UCSD-AML1 (cell line): ENCODE data around the gene TFAP2C.

Experiments
- DNase-seq: peaks from one replicate; lab custom pipeline; 2025; ENCODE audit not compliant: unreplicated experiment; lab: John Stamatoyannopoulos, UW

The TFAP2C gene

DNA sequence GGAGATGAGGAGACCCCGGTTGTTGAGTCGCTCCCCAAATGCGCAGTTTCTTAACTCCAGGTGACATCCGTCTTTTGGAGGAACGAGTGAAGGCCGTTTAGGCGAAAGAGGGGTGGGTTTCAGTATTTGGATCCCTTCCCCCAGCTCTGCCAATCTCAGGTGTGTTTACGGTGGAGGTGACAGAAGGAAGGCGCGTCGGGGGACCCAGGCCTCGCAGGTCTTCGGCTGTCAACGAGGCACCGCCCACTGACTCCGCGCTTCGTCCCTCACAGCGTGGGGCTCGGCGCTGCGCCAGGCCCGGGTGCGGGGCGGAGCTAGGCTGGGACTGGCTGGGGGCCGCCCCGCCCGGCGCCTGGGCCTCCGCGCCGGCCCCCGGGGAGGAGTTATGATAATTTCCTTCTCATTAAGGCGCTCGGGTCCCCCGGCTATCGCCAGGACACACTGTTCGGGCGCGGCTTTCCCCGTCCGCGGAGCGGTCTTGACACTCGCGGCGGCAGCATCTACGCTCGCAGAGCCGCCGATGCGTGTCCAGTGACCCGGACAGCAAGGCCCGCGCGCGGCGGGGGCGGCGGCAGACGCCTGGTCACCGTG is at the start of gene TFAP2C:
Gene TFAP2C (plus strand): TSS at position 434 of the 591 bp plus-strand sequence. CDS start 239 bp downstream, outside the sequence.
- no peak for DNase-seq

DNA sequence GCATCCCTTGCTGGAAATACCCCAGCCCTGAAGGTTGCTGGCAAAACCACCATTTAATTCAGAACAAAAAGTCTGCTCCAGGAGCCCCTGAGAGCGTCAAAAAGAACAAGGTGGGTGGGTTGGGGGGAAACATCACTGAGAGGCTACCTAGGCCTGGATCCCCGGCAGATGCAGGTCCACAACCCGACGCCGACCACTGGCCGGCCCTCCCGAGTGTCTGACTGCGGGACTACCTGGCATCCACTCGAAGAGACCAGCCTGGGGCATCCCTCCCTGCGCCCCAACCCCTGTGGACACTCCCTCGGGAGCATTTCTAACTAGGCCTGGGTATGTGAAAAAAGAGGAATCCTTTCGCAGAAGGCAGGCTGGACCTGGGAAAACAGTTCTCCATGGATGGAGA is 48.9 kb upstream of the TFAP2C start:
- DNase-seq: no peak

DNA sequence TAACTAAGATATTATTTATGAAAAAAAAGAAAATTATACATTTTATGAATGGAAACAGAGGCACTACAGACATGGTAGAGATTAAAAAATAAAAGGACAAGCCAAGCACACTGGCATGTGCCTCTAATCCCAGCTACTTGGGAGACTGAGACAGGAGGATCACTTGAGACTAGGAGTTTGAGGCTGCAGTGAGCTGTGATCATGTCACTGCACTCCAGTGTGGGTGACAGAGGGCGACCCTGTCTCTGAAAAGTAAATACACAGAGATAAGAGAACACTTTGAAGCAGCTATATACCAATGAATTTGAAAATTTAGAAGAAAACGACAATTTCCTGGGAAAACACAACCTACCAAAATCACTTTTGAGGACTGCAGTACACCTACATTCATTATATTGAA is 47.4 kb upstream of the TFAP2C start:
- no peak for DNase-seq

DNA sequence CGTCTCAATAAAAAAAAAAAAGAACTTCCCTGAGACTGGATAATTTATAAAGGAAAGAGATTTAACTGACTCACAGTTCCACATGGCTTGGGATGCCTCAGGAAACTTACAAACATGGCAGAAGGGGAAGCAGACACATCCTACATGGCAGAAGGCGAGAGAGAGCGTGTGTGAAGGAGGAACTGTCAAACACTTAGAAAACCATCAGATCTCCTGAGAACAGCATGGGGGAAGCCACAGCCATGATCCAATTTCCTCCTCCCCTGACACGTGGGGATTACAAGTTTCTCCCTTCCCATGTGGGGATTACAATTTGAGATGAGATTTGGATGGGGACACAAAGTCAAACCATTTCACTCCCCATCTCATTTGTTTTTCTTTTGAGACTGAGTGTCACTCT is 46.6 kb upstream of the TFAP2C start:
- DNase-seq: no peak

DNA sequence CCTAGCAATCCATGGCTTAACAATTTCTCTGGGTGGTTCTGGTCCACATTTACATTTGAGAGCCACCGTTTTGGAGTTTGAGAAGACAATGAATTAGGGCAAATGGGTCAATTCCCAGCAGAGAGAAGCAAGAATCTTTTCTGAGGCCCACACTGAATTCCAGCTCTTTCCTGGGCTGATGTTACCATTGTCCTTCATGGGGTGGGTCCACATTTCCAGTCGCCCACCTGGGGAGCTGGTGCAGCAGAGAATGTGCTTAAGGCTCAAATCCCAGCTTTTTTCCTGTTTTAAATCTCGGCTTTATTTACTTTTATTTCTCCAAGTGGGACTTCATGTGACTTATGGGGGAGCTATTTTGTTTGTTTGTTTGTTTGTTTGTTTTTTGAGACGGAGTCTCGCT is 44.2 kb upstream of the TFAP2C start:
- DNase-seq: no peak

DNA sequence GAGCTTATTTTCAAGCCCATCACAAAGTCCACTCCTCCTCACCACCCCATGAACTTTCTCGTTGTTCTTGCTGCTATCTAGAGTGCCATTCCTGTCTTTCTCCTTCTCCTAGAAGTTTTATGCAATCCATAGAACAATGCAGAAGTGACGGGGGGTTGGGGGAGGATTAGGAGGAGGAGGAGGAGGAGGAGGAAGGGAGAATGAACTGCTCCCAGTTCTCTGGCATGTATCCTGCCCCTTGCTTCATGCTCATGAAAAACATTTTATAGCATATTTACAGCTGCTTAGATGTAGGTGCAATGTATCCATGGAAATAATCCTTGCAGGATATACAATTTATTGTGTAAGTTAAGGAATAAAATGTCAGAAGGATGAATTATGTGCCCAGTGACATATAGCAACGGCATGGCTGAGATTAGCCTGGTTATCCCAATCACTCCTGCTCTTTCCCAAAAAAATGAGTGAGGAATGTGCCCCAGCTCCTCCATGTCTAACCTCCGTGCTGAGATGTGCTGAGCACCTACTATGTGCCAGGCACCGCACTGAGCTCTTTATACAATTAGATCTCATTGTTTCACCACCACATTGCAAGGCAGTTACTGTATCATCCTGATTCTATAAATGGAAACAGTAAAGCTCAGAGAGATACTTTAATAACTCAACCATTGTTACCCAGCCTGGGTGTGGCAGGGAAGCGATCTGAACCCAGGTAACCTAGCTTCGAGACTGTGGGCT is 41.6 kb upstream of the TFAP2C start:
- DNase-seq: no peak

DNA sequence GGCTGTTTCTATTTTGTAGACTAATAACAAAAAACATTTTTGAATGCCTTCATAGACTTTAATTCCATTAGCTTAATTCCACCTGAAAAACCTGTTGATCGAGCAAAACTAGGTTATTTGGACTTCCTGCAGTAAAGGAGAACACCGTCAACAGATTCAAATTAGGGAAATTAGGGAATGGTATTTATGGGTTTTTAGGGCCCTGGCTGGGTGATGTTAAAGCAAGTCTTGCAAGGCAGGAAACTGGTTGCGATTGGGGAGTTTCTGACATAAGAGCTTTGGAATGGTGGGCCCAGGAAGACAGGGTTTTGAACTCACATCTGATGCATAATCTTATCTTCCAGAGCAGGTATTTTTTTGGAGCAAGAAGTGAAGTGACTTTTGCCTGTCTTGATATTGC is 40.1 kb upstream of the TFAP2C start:
- no peak for DNase-seq

DNA sequence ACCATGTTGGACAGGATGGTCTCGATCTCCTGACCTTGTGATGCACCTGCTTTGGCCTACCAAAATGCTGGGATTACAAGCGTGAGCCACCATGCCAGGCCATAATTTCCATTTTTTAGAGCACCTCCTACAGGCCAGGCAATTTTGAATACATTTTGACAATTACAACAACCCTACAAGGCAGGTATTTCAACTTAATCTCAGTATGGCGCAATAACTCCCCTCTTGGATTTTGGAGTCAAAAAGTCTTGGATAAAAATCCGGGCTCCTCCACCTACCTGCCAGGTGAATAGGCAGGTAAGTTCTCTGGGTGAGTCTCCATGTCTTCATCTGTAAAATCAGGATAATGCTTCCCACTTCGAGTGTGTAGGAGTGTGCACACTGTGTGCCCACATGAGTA is 39.5 kb upstream of the TFAP2C start:
- no peak for DNase-seq

DNA sequence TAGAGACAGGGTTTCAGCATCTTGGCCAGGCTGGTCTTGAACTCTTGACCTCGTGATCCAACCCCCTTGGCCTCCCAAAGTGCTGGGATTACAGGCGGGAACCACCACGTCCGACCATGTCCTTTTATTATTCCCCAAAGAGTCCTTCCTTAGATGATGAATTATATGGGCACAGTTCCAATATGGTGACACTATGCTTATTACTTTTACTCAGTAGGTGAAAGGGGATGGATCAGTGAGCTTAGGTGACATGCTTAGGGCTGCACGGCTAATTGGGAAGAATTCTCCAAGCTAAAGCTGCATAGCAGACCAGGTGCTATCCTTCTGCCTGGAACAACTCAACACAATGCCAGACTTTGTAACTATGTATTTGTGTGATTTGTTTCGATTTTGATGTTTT is 38.2 kb upstream of the TFAP2C start:
- no peak for DNase-seq

DNA sequence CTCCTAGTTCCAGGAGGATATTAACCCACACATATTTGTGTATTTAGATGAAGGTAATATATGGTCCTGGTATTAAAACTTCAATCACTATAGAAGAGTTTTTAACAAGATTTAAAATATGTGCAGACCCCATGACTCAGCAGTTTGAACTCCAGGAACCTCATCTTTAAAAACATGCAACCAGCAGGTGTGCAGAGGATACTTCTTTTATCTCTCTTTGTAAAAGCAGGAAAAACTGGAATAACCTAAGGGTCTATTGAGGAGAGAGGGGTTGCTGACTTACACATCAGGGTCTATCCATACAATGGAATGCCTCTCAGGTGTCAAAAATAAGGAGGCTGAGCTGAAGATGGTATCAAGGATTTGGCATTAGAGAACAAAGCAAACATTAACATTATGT is 36.9 kb upstream of the TFAP2C start:
- DNase-seq: no peak

DNA sequence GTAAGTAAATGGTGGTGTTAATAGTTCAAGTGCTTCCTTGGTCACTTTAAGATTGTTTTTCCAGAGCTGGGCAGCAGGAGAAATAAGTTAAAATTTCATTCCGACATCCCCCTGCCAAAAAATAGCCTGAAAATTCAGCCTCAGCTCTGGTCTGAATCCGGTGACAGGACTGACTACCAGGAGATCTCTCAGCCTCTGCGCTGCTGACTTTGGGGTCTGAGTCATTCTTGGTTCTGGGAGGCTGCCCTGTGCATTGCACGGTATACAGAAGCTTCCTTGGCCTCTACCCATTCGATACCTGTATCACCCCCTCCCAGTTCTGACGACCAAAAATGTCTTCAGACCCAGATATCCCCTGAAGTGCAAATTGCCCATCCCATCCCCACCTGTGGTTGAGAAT is 36.3 kb upstream of the TFAP2C start:
- no peak for DNase-seq

DNA sequence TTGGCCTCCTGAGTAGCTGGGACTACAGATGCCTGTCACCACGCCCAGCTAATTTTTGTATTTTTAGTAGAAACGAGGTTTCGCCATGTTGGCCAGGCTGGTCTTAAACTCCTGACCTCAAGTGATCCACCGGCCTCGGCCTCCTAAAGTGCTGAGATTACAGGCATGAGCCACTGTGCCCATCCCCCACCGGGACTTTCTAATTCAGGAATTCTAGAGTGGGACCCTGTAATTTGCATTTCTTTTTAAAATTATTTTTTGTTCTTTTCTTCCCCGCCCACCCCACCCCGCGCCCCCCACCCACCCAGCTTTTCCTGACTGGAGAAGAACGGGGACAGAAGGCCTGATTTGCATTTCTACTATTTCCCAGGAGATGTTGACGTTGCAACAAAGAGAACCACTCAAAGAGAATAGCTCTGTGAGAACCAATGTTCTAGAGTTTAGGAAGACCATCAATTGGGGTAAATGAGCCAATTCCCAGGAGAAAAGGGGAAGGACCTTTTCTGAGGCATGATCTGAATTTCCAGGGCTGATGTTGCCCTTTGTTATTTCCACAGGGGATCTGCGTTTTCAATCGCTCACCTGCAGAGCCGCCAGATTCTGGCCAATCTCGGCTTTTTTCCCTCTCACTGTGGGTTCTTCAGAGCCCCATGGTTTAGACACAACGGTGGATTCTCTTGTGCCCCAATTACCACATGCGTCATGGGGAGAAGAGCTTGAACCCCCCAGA is 33.2 kb upstream of the TFAP2C start:
- DNase-seq: no peak

DNA sequence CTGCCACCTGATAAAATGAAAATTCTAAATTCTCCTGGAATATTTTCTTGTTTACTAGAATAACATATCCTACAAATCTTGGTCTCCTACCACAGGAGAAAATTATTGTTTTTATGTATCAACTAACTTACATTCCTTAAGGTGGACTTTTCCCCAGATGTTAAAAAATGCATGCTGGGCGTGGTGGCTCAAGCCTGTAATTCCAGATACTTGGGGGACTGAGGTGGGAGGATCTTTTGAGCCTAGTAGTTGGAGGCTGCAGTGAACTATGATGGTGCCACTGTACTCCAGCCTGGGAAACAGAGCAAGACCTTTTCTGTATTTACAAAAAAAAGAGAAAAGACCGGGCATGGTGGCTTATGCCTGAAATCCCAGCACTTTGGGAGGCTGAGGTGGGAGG is 27.9 kb upstream of the TFAP2C start:
- DNase-seq: no peak

DNA sequence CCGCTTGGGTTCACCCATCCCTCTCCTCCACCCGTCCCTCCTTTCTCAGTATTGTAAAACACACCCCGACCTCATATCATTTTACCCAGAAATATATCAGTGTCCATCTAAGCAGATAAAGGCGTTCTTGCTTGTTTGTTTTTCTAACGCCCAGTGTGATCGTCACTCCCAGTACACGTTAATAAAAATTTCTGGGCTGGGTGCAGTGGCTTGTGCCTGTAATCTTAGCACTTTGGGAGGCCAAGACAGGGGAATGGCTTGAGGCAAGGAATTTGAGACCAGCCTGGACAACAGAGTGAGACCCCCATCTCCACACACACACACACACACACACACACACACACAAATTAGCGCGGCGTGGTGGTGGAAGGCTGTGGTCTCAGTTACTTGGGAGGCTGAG is 24.4 kb upstream of the TFAP2C start:
- DNase-seq: no peak

DNA sequence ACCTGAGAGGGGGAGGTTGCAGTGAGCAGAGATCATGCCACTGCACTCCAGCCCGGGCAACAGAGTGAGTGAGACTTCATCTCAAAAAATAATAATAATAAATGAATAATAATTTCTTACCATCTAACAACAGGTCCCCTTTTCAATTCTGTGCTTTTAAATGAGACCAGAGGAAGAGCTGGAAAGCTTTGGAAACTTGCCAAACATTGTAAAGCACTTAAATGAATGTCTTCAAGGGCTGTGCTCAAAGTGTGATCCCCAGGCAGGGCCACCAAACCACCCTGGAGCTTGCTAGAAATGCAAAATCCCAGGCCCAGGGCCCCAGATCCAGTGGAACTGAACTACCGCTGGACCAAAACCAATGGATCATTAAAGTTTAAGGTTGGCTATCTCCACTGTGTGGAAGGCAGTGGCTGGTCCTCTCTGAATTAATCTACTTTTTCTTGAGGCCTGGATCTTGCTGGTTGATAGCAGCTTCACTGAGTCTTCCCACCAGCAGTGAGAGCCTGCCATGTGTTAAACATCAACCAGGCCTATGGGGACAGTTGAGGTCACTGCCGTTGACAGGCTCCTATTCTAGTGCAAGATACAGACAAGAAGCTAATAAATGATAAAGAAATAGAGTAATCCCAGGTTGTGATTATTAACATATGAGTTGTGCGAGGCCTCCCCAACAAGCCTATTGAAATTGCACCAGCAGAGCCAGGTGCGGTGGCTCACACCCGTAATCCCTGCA is 23.7 kb upstream of the TFAP2C start:
- no peak for DNase-seq

DNA sequence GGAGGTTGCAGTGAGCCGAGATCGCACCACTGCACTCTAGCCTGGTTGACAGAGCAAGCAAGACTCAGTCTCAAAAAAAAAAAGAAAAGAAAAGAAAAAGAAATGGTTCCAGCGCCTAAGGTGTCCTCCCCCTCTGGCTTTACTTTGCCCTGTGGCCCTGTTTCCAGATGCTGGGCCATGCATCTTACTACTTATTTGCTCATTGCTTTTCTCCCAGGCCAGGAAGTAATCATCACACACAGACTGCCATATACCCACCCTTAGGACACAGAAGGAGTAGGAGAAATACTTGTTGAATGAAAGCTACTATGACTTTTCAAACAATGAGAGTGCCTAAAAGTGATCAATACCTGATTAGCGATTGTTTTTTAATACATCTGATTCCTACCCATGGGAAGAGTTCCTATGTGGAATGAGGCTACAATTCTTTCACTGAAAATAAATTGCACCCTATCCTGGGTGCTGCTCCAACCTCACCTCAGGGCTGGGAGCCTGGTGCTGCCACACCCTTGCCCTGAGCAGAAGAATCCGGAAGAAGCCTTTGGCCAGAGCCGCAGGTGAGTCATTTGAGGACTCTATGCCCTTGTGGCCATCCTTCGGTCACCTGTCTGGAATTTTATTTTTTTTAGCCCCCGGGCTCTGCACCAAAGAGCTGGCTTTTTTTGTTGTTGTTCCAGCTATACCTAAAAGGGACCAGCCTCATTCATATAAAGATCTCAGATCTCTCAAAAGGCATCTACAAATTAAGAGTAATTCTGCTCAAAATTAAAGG is 22.7 kb upstream of the TFAP2C start:
- DNase-seq: no peak

DNA sequence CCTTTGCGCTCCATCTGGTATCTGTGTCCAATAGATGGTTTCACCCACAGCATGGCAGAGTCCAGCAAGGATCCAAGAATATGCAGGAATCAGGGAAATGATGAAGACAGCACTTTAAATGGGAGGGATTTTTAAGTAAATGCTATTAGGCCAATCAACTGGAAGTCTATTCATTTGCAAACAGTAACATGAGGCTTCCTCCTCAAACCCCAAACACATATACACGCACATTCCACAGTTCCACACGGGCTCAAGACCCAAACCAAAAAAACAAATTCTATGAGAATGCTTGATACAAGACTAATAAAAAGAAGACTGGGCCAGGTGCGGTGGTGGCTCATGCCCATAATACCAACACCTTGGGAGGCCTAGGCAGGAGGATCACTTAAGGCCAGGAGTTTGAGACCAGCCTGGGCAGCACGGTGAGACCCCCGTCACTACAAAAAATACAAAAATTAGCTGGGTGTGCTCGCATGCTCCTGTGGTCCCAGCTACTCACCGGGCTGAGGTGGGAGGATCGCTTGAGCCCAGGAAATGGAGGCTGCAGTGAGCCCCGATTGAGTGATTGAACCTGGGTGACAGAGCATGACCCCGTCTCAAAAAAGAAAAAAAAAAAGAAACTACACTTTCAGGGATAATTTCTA is 21.9 kb upstream of the TFAP2C start:
- DNase-seq: no peak

DNA sequence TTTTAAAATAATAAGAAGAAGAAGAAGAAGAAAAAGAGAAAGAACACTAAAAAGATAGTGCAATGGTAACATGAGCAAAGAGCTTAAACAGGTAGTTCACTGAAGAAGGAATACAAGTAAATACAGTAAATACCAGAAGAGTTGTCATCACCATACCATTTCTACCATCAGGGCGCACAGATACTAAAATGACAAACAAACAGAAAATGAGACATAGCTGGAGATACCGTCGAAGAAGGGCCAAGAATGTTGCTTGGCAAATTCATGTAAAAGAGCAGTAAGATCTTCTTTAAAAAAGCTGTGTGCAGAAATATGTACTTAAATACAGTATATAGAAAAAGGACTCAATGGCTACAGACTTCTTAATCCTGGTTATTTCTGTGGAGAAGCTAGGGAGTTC is 20.7 kb upstream of the TFAP2C start:
- DNase-seq: no peak

DNA sequence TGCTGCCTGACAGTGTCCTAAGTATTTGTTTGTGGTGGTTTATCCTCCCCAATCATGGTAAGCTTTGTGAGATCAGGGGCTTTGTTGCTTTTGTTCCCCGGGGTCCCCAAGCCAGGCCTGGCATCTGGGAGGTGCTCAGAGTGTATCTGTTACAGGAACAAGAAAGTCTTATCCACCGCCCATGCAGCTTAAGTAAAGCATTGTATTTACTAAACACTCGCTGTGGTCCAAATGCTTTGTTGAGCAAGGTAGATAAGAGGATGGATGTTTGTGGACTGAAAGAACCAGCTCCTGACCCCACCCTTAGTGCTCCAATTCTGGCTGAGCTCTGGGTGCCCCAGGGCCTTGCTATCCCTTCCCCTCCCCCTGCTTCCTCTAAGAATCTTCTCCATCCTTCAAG is 19.8 kb upstream of the TFAP2C start:
- no peak for DNase-seq

DNA sequence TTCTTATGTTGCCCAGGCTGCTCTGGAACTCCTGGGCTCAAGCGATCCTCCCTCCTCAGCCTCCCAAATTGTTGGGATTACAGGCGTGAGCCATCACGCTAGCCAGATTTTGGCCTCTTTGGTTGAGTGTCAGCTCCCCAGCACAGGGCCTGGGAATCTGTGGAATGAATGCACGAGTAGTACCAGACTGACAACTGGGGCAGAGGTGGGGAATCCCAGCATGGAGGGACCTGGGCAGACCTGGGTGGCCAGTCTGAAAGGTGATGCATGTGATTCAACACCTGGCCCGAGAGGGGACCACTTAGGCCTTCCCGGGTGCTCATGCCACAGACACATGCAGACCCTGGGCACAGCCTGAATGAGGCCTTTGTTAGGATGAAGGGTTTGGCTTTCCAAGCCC is 19.0 kb upstream of the TFAP2C start:
- DNase-seq: no peak
